ENCODE data around the gene REXO4. TPM values are rescaled to one million over a fixed set of nuclear protein-coding genes. Genes with fewer than 3 reads are reported as not detected.

The REXO4 gene
- total RNA-seq, 1 experiment from 2014 or later: 38.6 TPM

DNA sequence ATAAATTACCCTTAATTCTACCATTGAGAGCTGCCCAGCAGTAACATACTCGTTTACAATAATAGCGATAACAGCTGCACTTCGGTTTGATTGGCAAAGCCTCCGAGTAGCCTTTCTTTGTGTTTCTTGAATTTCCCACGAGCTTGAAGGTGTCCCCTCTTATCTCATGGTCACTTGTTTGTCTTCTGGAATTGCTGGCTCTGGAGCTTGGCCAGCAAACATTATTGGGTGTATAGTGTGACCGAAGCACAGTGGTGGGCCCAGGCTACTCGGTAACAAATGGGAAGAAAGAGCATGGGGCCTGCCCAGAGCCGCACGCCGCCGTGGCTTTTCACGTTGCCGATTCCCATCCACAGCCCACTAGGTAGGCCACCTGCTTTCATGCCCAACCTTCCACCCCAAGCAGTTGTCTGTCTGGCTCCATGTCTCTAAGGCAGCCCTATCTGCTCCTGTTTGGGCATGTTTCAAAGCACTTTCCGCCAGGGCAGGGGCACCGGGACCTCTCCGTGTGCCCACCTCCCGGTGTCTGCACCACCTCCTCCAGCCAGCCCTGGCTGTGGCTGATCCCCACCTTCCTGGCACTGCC is 33.0 kb downstream of the REXO4 start:
- Mint-ChIP-seq H3K36me3 (no peaks in the 10 kb centered on the region; the same call in 1 of the 2 replicates), H3K4me1 (no peaks in the 10 kb centered on the region), H3K27ac (no peak overlapping the region), H3K4me3 (no peak overlapping the region), H3K9me3 (peaks cover 3% of the 10 kb centered on the region; the same call in 1 of the 2 replicates), H3K27me3 (ENCODE audit: low read depth) (peaks cover 4% of the 10 kb centered on the region)
- no peak for DNase-seq (ENCODE audit: low spot score)
- ChIA-PET CTCF (interaction anchor here (1.5 to 2.4 kb wide), 2 partner anchors 11 to 42 kb away, joined by 3 to 13 read pairs; no protein-coding TSS in a partner anchor), POLR2A (no interaction called here)
- ATAC-seq: no peak
- TF ChIP-seq GTF2I (CRISPR knock-in tag; conservative IDR thresholded peaks at IDR 0.05): no peak

DNA sequence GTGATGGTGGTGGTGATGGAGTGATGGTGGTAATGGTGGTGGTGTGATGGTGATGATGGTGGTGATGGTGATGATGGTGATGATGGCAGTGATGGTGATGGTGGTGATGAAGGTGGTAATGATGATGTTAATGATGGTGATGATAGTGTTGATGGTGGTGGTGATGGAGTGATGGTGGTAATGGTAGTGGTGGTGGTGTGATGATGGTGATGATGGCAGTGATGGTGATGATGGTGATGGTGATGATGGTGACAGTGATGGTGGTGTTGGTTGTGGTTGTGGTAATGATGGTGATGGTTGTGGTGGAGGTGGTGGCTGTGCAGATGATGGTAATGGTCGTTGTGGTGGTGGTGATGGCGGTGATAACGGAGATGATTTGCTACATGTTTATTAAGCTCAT is 34.4 kb downstream of the REXO4 start:
- Mint-ChIP-seq H3K4me1 (peaks cover under 1% of the 10 kb centered on the region; the same call in 1 of the 2 replicates), H3K27me3 (ENCODE audit: low read depth) (peaks cover 11% of the 10 kb centered on the region), H3K36me3 (no peaks in the 10 kb centered on the region), H3K27ac (no peak overlapping the region), H3K9me3 (peaks cover under 1% of the 10 kb centered on the region), H3K4me3 (no peak overlapping the region)
- CTCF ChIA-PET: no interaction called here
- POLR2A ChIA-PET: no interaction called here
- DNase-seq (ENCODE audit: low spot score) (no peak), ATAC-seq (no peak)
- TF ChIP-seq, protein P1, sequence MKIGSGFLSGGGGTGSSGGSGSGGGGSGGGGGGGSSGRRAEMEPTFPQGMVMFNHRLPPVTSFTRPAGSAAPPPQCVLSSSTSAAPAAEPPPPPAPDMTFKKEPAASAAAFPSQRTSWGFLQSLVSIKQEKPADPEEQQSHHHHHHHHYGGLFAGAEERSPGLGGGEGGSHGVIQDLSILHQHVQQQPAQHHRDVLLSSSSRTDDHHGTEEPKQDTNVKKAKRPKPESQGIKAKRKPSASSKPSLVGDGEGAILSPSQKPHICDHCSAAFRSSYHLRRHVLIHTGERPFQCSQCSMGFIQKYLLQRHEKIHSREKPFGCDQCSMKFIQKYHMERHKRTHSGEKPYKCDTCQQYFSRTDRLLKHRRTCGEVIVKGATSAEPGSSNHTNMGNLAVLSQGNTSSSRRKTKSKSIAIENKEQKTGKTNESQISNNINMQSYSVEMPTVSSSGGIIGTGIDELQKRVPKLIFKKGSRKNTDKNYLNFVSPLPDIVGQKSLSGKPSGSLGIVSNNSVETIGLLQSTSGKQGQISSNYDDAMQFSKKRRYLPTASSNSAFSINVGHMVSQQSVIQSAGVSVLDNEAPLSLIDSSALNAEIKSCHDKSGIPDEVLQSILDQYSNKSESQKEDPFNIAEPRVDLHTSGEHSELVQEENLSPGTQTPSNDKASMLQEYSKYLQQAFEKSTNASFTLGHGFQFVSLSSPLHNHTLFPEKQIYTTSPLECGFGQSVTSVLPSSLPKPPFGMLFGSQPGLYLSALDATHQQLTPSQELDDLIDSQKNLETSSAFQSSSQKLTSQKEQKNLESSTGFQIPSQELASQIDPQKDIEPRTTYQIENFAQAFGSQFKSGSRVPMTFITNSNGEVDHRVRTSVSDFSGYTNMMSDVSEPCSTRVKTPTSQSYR (CRISPR knock-in tag; IDR thresholded peaks at IDR 0.05): no peak
- TF ChIP-seq, protein P2, sequence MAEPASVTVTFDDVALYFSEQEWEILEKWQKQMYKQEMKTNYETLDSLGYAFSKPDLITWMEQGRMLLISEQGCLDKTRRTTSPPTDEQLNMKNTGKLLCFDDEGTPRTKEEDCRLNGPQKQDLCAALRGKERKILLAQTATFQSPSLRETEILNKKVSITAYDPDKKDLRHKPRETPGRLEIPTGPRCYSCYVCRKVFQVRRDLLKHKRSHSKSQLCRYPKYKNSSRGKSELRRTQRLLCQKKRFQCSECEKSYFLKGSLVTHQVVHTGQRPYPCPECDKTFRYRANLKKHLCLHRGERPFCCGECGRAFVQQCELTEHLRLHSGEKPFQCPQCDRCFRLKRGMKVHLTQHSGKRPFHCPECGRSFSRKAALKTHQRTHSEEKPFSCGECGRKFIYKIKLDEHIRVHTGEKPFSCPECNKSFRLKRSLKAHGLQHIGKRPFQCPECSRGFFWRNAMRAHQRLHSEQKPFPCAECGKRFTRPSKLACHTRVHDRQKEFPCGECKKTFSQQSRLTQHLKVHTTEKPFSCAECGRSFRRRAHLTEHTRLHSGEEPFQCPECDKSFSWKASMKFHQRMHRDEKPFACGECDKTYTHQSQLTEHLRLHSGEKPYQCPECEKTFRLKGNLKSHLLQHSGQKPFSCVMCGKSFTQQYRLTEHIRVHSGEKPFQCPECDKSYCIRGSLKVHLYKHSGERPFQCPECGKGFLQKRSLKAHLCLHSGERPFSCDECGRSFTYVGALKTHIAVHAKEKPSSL (CRISPR knock-in tag; conservative IDR thresholded peaks at IDR 0.05): no peak
- no peak for TF ChIP-seq JUN (CRISPR knock-in tag; IDR thresholded peaks at IDR 0.05)
- TF ChIP-seq, protein P3, sequence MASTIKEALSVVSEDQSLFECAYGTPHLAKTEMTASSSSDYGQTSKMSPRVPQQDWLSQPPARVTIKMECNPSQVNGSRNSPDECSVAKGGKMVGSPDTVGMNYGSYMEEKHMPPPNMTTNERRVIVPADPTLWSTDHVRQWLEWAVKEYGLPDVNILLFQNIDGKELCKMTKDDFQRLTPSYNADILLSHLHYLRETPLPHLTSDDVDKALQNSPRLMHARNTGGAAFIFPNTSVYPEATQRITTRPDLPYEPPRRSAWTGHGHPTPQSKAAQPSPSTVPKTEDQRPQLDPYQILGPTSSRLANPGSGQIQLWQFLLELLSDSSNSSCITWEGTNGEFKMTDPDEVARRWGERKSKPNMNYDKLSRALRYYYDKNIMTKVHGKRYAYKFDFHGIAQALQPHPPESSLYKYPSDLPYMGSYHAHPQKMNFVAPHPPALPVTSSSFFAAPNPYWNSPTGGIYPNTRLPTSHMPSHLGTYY (CRISPR knock-in tag; IDR thresholded peaks at IDR 0.05): no peak
- no peak for TF ChIP-seq GABPB1 (CRISPR knock-in tag; IDR thresholded peaks at IDR 0.05)
- no peak for TF ChIP-seq ZNF423 (CRISPR knock-in tag; IDR thresholded peaks at IDR 0.05)
- no peak for TF ChIP-seq ZNF138 (CRISPR knock-in tag; conservative IDR thresholded peaks at IDR 0.05)
- TF ChIP-seq SMAD3 (CRISPR knock-in tag; IDR thresholded peaks at IDR 0.05; ENCODE audit: borderline replicate concordance): no peak
- TF ChIP-seq ZNF219 (CRISPR knock-in tag; IDR thresholded peaks at IDR 0.05; ENCODE audit: borderline replicate concordance): no peak
- TF ChIP-seq MYBL2 (CRISPR knock-in tag; IDR thresholded peaks at IDR 0.05): no peak
- TF ChIP-seq, protein P4, sequence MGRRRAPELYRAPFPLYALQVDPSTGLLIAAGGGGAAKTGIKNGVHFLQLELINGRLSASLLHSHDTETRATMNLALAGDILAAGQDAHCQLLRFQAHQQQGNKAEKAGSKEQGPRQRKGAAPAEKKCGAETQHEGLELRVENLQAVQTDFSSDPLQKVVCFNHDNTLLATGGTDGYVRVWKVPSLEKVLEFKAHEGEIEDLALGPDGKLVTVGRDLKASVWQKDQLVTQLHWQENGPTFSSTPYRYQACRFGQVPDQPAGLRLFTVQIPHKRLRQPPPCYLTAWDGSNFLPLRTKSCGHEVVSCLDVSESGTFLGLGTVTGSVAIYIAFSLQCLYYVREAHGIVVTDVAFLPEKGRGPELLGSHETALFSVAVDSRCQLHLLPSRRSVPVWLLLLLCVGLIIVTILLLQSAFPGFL (CRISPR knock-in tag; IDR thresholded peaks at IDR 0.05; ENCODE audit: borderline replicate concordance): no peak
- TF ChIP-seq, protein P5, sequence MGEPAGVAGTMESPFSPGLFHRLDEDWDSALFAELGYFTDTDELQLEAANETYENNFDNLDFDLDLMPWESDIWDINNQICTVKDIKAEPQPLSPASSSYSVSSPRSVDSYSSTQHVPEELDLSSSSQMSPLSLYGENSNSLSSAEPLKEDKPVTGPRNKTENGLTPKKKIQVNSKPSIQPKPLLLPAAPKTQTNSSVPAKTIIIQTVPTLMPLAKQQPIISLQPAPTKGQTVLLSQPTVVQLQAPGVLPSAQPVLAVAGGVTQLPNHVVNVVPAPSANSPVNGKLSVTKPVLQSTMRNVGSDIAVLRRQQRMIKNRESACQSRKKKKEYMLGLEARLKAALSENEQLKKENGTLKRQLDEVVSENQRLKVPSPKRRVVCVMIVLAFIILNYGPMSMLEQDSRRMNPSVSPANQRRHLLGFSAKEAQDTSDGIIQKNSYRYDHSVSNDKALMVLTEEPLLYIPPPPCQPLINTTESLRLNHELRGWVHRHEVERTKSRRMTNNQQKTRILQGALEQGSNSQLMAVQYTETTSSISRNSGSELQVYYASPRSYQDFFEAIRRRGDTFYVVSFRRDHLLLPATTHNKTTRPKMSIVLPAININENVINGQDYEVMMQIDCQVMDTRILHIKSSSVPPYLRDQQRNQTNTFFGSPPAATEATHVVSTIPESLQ (CRISPR knock-in tag; IDR thresholded peaks at IDR 0.05): no peak
- no peak for TF ChIP-seq NR3C1 (CRISPR knock-in tag; conservative IDR thresholded peaks at IDR 0.05; ENCODE audit: low read depth)
- TF ChIP-seq ZNF671 (CRISPR knock-in tag; IDR thresholded peaks at IDR 0.05): no peak
- no peak for TF ChIP-seq MXD4 (CRISPR knock-in tag; IDR thresholded peaks at IDR 0.05; ENCODE audit: borderline replicate concordance)
- TF ChIP-seq, protein P6, sequence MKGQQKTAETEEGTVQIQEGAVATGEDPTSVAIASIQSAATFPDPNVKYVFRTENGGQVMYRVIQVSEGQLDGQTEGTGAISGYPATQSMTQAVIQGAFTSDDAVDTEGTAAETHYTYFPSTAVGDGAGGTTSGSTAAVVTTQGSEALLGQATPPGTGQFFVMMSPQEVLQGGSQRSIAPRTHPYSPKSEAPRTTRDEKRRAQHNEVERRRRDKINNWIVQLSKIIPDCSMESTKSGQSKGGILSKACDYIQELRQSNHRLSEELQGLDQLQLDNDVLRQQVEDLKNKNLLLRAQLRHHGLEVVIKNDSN (CRISPR knock-in tag; IDR thresholded peaks at IDR 0.05): no peak
- no peak for TF ChIP-seq FOXK1 (CRISPR knock-in tag; IDR thresholded peaks at IDR 0.05)
- no peak for TF ChIP-seq SMAD4 (CRISPR knock-in tag; IDR thresholded peaks at IDR 0.05)
- TF ChIP-seq, protein P7, sequence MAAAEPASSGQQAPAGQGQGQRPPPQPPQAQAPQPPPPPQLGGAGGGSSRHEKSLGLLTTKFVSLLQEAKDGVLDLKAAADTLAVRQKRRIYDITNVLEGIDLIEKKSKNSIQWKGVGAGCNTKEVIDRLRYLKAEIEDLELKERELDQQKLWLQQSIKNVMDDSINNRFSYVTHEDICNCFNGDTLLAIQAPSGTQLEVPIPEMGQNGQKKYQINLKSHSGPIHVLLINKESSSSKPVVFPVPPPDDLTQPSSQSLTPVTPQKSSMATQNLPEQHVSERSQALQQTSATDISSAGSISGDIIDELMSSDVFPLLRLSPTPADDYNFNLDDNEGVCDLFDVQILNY (CRISPR knock-in tag; IDR thresholded peaks at IDR 0.05): no peak
